RPMI8226 (cell line): ENCODE results near the gene ABHD8.
"Not testable (repeated sequence)": the region's sequence is repeated elsewhere in the genome, so short reads cannot be mapped to it uniquely, and the experiment has no call there.

Source experiments
- DNase-seq: peaks from one replicate; pipeline ENCODE4 v3.0.0-alpha.2; 2015

The ABHD8 gene

DNA sequence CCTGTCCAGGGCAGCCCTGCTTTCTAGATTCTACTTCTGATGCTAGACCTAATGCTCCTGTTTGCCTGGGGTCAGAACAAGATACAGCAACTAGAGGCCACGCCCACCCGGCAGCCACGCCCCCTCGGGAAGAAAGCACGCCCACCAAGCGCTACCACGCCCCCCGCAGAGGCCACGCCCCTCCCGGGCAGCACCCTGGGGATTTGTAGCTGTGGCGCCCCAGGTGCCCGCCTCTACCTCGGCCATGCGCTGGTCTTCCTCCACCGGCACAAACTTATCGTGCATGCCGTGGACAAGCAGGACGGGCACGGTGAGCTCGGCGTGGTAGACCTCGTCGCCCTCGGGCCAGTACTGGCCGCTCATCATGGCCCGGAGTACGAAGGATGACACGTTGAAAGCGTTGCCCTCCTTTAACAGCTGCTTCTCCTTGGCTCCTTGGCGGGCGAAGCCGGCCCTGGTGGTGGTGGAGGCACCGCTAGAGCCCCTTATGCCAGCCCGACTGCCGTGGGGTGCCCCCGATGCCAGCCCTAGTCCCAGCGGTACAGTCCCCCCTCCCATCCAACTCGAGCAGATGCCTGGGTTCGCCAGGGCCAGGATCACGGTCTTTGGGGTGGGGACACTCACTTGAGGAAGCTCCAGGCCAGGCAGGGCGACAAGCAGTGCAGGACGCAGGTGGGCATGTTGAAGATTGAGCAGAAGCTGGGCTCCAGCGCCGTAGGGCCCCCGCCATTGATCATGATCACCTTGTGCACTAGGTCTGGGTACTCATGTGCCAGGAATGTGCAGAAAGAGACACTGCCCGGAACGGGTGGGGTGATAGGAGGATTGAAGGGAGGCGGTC, 9.0 kb downstream of the ABHD8 start:
- DNase-seq: peak; percentile 28

DNA sequence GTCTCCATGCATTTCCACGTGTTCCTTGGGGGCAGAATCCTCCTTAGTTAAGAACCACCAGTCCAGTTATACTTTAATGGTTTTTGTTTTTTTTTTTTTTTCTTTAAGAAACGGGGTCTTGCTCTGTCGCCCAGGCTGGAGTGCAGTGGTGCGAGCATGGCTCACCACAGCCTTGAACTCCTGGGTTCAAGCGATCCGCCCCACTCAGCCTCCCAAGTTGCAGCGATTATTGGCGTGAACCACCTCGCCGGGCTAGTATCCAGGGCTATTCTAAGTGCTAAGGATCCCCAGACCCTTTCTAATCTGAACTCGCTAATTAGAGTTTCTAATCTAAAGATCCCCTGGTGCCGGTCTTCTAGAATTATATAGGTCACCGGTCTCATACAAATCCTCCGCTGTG, 9.6 kb downstream of the ABHD8 start:
- no peak for DNase-seq

DNA sequence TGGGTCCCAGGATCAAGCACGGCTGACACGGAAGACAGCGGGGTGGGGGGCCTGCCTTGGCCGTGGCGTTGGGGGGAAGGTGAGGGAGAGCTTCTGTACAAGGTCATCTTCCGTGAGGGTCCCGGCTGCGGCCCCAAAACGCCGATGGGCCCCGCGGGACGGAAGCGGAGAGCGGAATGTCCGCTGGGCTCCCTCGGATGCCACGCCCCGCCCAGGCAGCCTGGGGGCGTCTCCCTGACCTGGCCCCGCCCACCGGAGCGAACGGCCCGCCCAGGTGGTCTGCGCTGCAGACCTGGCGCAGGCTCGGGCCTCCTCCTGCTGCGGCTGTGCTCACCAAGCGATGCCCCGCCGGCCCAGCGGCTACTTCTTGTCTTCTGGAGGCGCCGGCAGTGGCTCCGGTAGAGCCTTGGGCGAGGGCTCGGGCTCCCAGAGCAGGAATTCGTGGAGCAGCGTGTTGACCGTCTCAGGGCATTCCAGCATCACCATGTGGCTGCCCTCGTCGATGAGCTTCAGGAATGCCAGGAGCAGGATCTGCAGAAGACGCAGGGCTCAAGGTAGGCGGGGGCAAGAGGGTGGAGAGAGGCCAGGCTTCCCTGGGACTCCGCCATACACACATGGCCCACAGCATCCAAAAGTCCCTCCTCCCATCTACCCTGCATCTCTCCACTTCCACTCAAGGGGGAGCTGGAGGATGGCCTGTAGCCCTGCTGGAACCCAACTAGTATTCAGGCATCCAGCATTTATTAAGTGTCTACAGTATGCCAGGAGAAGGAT, 10.7 kb downstream of the ABHD8 start:
- DNase-seq: peak; percentile 81

DNA sequence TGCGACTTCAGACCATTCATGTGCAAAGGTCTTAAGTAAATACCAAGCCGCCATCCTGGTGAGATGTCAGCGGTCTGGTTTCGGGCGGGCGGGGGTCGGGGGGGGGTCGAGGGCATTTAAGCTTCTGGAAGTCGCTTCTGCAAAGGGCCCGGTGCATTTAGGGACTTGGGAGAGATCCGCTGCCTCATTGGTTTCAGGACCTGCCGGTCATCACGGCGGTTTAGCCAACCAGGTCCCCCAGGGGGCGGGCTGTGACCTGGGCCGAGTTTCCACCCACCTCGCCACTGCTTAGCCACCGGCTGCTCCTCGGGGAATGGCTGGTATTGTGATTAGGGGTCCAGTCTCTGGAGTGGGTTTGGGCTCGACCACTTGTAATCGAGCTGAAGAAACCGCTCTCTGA, 13.7 kb downstream of the ABHD8 start:
- DNase-seq: peak; percentile 79

DNA sequence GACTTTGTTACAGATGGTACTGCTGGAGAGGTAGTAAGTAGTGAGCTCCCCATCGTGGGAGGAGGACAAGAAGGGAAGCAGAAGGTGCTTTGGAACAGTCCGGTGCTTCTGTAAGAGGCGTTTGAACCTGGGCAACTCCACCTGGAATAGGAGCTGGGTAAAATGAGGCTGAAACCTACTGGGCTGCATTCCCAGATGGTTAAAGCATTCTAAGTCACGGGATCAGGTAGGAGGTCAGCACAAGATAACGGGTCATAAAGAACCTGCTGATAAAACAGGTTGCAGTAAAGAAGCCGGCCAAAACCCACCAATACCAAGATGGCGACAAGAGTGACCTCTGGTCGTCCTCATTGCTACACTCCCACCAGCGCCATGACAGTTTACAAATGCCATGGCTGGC, 16.5 kb downstream of the ABHD8 start:
- DNase-seq: no peak

DNA sequence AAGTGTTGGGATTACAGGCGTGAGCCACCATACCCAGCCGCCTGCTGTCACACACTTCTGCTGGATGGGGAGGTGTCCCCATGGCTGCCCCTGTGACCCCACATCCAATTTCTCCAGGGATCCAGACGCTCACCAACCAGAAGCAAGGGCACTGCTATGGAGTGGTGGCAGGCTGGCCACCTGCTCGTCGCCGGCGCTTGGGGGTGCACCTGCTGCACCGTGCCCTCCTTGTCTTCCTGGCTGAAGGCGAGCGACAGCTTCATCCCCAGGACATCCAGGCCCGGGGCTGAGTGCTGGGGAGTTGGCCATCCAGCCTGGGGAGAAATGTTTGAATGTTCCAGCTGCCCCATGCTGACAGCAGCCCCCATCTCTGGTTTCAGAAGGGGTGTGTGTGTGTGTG, 17.0 kb downstream of the ABHD8 start:
- no peak for DNase-seq

DNA sequence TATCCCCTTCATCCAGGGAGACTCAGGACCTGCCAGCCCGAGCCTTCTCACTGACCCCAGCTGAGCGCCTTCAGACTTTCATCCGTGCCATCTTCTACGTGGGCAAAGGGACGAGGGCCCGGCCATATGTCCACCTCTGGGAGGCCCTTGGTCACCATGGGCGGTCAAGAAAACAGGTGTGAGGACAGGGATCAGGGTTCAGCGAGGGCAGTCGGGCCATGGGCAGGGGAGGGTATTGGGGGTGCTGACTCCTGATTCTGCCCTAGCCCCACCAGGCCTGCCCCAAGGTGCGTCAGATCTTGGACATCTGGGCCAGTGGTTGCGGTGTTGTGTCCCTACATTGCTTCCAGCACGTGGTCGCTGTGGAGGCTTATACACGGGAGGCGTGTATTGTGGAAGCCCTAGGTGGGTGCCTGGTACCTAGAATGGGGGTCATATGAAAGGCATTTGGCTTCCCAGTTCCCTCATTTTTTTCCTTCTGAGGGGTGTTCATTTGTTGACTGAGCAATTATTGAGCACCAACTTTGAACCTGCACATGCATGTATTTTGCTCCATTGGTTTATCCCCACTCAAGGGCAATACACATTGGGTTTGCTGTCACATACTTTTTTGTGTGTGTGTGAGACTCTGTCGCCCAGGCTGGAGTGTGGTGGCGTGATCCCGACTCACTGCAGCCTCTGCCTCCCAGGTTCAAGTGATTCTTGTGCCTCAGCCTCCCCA, 17.6 kb downstream of the ABHD8 start:
- DNase-seq: no peak

DNA sequence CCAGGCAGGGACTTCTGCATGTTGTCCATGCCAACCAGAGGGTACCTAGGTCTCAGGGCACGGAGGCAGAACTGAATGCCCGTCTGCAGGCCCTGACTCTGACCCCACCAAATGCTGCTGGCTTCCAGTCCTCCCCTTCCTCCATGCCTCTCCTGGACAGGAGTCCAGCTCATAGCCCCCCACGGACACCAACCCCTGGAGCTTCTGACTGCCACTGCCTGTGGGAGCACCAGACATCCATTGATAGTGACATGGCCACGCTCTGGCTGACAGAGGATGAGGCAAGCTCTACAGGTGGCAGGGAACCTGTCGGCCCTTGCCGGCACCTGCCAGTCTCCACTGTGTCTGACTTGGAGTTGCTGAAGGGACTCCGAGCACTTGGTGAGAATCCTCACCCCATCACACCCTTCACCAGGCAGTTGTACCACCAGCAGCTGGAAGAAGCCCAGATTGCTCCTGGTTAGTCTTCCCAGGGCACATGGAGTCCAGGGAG, 19.7 kb downstream of the ABHD8 start:
- DNase-seq: no peak

DNA sequence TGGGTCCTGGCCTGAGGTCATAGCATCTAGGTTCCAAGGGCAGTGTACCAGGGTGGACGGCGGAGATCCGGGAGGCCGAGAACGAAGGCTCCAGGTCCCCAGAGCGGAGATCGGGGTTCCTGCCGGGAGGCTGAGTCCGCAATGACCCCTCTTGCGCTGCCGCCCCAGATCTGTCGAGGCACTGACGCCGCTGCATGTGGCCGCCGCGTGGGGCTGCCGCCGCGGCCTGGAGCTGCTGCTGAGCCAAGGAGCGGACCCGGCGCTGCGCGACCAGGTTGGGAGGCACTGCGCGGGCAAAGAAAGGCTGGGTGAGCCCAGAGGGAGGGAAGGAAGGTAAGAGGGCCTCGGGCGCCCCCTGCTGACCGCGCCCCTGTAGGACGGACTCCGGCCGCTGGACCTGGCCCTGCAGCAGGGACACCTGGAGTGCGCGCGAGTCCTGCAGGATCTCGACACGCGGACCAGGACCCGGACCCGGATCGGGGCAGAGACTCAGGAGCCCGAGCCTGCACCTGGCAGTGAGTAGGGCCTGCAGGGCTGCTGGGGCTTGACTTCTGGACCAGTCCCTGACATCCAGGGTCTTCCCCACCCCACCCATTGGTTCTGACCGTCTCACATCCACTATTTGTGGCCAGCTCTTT, 20.6 kb downstream of the ABHD8 start:
- peak; percentile 92 for DNase-seq

DNA sequence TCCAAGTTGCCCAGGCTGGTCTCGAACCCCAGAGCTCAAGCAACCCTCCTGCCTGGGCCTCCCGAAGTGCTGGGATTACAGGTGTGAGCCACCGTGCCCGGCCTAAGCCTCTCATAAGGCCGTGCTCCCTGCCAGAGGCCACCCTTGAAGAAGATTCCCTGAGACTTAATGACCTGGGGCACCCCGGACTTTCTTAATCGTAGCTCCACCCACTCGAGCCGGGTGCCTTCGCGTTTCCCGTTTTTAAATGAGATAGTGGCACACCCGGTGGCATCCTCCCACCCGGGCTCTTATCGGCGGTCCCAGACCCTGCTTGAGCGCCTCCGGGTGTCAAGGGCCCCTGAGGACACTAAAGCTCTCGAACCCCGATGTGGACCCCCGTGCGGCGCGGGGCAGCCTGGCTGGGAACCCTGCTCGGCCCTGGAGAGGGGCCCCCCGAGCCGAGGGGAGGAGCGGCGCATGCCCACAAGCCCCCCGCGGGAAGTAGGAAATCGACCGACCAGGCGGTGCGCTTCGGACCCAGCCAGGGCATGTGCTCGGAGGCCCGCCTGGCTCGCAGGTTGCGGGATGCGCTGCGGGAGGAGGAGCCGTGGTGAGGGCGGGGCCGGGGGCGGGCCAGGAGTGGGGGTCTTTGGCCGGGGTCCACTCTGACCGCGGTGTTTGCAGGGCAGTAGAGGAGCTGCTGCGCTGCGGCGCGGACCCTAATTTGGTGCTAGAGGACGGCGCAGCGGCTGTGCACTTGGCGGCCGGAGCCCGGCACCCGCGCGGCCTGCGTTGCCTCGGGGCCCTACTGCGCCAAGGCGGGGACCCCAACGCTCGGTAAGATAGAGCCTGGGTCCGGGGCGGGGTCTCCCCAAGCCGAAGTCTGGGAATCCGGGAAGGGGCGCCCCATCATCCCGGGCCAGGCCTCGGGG, 21.6 kb downstream of the ABHD8 start, which contains the start of gene ANKLE1:
Gene ANKLE1, plus strand, starts transcription at position 511 of the 914 bp plus-strand sequence. Its CDS starts 20 bp downstream, at position 531.
- peak; percentile 60 for DNase-seq

DNA sequence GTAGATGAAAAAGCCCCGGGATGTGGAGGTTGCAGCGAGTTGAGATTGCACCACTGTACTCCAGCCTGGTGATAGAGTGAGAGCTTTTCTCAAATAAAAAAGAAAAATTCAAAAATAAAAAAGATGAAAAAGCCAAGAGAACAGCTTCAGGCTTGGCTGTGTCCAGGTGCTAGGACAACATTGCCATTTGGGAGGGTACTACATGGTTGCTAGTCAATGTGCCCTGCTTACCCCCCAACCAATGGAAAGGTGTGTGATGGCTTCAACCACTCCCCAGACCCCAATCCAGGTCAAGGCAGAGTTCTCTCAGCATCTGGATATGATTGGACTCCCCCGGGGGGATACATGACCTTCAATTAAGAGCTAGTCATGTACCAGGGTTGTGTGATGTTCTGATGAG, 23.8 kb downstream of the ABHD8 start:
- DNase-seq: no peak

DNA sequence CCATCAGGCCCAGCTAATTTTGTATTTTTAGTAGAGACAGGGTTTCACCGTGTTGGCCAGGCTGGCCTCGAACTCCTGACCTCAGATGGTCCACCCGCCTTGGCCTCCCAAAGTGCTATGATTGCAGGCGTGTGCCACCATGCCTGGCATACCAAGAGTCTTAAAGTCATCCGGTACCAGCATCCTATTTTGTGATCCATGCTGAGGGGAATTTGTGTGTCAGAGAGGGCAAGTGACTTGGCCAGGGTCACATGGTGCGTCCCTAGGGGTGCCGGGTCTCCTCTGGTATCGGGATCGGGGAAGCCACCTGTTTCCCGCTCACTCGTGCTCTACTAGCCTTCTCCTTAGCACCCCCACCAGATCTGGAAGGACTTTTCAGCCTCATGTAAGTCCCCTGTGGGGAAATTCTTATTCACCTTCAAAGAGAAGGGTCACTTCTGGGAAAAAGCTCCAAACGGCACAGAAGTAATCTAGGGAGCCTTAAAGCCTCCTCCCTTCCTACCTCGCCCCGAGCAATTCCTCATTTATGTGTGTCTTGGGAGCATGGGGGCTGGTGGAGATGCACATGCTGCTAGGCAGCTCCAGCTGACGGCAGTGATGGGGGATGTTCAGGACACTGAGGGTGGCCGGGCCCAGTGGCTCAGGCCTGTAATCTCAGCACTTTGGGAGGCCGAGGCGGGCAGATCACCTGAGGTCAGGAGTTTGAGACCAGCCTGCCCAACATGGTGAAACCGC, 27.6 kb downstream of the ABHD8 start:
- no peak for DNase-seq

DNA sequence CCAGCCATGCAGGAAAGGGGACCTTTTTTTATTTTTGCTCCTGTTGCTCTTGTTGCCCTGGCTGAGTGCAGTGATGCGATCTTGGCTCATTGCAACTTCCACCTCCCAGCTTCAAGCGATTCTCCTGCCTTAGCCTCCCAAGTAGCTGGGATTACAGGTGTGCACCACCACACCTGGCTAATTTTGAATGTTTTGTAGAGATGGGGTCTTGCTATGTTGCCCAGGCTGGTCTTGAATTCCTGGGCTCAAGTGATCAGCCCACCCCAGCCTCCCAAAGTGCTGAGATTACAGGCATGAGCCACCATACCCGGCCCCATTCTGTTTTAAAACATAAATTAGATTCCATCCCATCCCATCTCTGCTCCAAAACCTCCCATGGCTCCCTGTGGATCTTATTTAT, 28.3 kb downstream of the ABHD8 start:
- DNase-seq: not testable (repeated sequence)

DNA sequence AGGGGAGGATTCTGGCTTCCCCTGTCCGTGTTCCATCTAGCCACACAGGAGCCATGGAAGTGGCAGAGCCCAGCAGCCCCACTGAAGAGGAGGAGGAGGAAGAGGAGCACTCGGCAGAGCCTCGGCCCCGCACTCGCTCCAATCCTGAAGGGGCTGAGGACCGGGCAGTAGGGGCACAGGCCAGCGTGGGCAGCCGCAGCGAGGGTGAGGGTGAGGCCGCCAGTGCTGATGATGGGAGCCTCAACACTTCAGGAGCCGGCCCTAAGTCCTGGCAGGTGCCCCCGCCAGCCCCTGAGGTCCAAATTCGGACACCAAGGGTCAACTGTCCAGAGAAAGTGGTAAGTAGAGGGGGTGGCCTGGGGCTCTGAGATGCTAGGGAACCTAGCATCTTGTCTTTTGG, 34.5 kb downstream of the ABHD8 start:
- no peak for DNase-seq

DNA sequence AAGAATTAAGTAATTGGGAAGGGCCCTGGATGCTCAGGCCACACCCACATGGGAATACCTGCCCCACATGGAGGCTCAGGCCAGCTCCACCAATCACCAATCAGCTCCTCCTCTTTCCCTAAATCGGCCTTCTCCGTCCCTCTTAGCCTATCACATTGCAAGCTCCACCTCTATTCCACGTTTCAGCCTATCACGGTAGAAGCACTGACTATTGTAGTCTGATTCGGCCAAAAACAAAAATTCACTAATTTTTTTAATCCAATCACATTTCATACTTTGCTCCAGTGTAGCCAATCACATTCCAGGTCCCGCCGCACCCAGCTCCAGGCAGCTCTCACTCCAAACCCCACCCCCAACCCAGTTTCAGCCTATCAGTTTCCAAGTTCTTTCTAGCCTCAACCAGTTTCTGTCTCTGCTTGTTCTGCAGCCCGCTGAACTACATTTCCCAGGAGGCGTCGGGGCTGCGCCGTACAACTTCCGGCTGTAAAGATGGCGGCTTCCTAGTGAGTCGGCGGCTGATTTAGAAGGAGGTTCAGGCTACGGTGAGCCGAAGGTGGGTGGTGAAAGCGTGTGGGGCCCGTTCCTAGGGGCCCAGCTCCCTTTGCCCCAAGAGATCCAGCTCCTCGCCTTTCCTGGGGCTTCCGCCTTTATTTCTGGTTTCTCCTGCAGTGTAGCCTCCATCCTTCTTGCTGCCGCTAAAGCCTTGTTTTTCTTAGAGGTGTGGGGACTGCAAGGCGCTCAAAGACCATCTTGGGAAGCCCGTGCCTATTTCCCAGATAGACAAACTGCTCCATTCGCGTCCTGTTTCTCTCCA, 36.0 kb downstream of the ABHD8 start, which contains the start of gene BABAM1:
Gene BABAM1, plus strand, starts transcription at position 469 of the 814 bp plus-strand sequence. CDS start 1,364 bp downstream, outside the sequence.
- DNase-seq: peak; percentile 97

DNA sequence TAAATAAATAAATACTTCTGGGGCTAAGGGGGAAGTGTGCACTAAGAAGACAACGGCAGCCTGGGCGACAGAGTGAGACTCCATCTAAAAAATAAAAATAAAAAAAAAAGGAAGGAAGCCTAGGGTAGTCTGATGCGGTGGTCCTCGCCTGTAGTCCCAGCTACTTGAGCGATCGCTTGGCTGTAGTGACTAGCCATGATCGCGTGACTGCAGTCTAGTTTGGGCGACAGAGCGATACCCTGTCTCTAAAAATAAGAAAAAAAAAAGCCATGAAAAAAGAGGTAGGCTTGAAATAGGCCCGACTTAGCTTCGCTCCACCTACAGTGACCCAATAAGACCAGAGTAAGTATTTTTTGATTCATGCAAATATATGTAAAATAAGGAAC, 36.6 kb downstream of the ABHD8 start:
- no peak for DNase-seq

DNA sequence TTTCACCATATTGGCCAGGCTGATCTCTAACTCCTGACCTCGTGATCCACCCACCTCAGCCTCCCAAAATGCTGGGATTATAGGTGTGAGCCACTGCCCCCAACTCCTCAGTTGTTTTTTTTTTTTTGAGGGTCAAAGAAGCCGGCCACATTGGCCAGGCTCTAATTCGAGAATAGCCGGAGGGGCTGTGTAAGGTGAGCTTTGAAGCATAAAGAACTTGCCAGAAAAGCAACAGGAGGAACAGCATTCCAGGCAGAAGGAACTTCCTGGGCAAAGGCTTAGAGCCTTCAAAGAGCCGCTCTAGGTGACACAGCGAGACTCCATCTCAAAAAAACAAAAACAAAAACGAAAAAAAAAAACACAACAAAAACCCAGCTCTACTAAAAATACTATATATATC, 37.2 kb downstream of the ABHD8 start:
- DNase-seq: no peak

DNA sequence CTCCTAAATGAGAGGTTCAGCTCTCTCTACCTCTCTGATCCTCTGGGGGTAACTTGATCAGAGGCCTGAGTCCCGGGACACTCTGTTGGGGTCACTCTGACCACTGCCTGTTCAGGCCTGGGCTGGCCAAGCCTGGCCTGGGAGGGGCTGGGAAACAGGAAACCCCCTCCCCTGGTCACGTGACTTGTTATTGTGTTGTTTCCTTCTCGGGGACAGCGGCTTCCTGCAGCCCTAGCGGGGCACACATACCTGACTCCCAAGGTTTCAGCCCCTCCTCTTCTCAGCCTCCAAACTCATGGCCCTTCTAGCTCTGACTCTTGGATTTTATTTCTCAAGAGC, 38.6 kb downstream of the ABHD8 start, which contains the start of gene USHBP1:
Gene USHBP1, minus strand, starts transcription at position 105 of the 339 bp plus-strand sequence. CDS start 446 bp downstream, outside the sequence.
- DNase-seq: no peak

DNA sequence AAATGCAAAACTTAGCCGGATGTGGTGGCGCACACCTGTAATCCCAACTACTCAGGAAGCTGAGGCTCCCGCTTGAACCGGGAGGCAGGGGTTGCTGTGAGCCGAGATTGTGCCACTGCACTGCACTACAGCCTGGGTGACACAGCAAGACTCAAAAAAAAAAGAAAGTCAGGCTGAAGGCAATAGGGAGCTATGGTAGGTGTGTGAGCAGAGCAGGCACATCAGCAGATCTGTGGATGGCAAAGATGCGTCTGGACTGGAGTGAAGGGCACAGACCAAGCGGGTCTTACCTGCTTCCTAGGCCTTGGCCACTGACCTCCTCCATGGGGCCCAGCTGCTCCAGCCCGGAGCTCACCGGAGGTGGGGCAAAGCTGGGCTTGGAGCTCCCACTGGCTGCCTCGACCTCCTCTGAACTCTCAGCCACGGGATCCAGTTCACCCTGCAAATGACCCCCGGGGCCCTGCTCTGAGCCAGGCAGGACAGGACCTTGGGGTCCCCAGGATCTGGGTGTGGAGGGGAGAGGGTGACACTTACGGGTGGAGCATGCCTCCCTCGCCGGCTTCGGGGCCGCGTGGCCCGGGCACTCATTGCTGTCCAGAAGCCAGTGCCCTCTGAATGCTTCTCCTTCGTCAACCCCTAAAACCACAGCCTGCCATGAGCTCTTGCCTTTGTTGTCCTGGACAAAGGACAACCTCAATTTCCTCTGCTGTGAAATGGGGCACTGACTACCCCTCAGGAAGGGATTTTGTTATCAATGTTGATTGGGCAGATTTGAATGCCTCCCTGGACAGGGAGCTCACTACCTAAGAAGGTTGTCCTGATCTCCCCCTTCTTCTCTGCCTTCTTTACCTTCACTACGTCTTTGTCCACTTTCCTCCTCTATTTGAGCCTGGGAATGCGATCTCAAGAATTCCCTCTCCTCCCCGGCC, 39.2 kb downstream of the ABHD8 start:
- no peak for DNase-seq
